MM.1S (cell line): Measurements from ENCODE around the gene BORCS8.

ENCODE experiments used
- DNase-seq: peaks from one replicate; pipeline ENCODE4 v3.0.0-alpha.2; 2015
- H2AFZ ChIP-seq: fragments of 300-600 bp; sonication (generic); 2 replicates; pipeline ENCODE4 v1.6.0; 2016; ENCODE audit warnings: antibody characterized with exemption, low read length
- H3F3A ChIP-seq: fragments of 300-600 bp; sonication (generic); 2 replicates; pipeline ENCODE4 v1.6.1; 2016; ENCODE audit warnings: mild to moderate bottlenecking, antibody characterized with exemption, low read length, moderate library complexity, mixed read lengths; ENCODE audit not compliant: insufficient read depth
- H3K27ac ChIP-seq: fragments of 300-600 bp; sonication (generic); 2 replicates; pipeline ENCODE4 v1.5.1; 2016; ENCODE audit warnings: mild to moderate bottlenecking, low read length
- H3K27me3 ChIP-seq: fragments of 300-600 bp; sonication (generic); replicated peaks from 2 replicates; pipeline ENCODE4 v1.6.0; 2016; ENCODE audit warnings: low read length; ENCODE audit not compliant: insufficient read depth
- H3K36me3 ChIP-seq: fragments of 300-600 bp; sonication (generic); replicated peaks from 2 replicates; pipeline ENCODE4 v1.6.1; 2016; ENCODE audit warnings: mild to moderate bottlenecking, low read length, mixed read lengths; ENCODE audit not compliant: insufficient read depth
- H3K4me1 ChIP-seq: fragments of 300-600 bp; sonication (generic); 2 replicates; pipeline ENCODE4 v1.6.1; 2016; ENCODE audit warnings: low read length, mixed read lengths
- H3K4me2 ChIP-seq: fragments of 300-600 bp; sonication (generic); 2 replicates; pipeline ENCODE4 v1.6.0; 2016; ENCODE audit warnings: low read depth, low read length
- H3K4me3 ChIP-seq: fragments of 300-600 bp; sonication (generic); 2 replicates; pipeline ENCODE4 v1.5.1; 2016; ENCODE audit warnings: low read length, mixed read lengths
- H3K79me2 ChIP-seq: fragments of 300-600 bp; sonication (generic); 2 replicates; pipeline ENCODE4 v1.6.1; 2016; ENCODE audit warnings: mixed run types, low read length, mixed read lengths
- H3K9ac ChIP-seq: fragments of 300-600 bp; sonication (generic); 2 replicates; pipeline ENCODE4 v1.6.1; 2016; ENCODE audit warnings: low read length, mixed read lengths
- H3K9me2 ChIP-seq: fragments of 300-600 bp; sonication (generic); replicated peaks from 2 replicates; pipeline ENCODE4 v1.6.1; 2016; ENCODE audit warnings: mild to moderate bottlenecking, low read length, mixed read lengths; ENCODE audit not compliant: insufficient read depth
- H3K9me3 ChIP-seq: fragments of 300-600 bp; sonication (generic); replicated peaks from 2 replicates; pipeline ENCODE4 v1.6.1; 2016; ENCODE audit warnings: mild to moderate bottlenecking, low read length, mixed read lengths; ENCODE audit not compliant: insufficient read depth
- H4K20me1 ChIP-seq: fragments of 300-600 bp; sonication (generic); 2 replicates; pipeline ENCODE4 v1.6.1; 2016; ENCODE audit warnings: mild to moderate bottlenecking, low read length, moderate library complexity, mixed read lengths; ENCODE audit not compliant: insufficient read depth
- EZH2 ChIP-seq: fragments of 300-600 bp; sonication (generic); optimal IDR thresholded peaks from 2 replicates; pipeline ENCODE3; 2017; ENCODE audit warnings: low read depth, mild to moderate bottlenecking, antibody characterized with exemption, low read length, mixed read lengths
- EZH2phosphoT487 ChIP-seq: fragments of 300-600 bp; sonication (generic); IDR thresholded peaks from 2 replicates; pipeline ENCODE4 v1.6.1; 2018; ENCODE audit warnings: antibody characterized with exemption, low read length
- TF ChIP-seq, protein P1 (sequence below): fragments of 300-600 bp; sonication (generic); IDR thresholded peaks from 2 replicates; pipeline ENCODE4 v1.5.1; 2016; ENCODE audit warnings: antibody characterized with exemption, low read length, mixed read lengths

BORCS8 gene

DNA sequence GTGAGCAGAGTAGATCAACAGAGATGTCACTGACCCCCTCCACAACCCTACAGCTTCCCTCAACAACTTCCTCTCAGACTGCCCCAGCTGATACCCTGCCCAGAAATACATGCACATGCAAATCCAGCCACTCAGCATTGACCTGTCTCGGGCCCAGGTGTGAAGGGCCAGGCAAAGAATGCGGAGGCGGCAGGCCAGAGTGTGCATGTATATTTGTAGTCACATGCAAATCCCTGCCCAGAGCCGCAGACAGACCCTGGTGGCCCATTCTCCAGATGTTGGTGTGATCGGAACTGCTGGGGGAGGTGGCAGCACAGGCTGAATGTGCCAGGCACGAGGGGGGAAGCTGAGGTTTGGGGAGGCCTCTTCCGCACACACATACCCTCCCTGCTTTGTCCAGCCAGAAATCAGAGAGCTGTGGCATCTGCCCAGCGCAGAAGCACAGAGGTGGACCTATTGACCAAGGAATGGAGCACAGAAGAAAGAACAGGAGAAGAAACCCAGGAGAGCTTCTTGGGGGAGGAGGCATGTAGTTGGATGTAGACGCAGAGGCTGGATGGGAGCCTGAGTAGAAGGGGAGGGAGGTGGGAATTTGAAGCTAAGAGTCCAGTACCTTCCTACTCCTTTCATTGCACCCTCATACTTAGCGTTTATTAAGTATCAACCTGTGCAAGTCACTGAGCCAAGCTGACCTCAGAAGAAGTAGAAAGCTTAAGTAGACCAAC lies 36.3 kb downstream of the BORCS8 start:
- H3K36me3 ChIP-seq: no peaks in the 10 kb centered on the region
- no peak for DNase-seq
- TF ChIP-seq, protein P1, sequence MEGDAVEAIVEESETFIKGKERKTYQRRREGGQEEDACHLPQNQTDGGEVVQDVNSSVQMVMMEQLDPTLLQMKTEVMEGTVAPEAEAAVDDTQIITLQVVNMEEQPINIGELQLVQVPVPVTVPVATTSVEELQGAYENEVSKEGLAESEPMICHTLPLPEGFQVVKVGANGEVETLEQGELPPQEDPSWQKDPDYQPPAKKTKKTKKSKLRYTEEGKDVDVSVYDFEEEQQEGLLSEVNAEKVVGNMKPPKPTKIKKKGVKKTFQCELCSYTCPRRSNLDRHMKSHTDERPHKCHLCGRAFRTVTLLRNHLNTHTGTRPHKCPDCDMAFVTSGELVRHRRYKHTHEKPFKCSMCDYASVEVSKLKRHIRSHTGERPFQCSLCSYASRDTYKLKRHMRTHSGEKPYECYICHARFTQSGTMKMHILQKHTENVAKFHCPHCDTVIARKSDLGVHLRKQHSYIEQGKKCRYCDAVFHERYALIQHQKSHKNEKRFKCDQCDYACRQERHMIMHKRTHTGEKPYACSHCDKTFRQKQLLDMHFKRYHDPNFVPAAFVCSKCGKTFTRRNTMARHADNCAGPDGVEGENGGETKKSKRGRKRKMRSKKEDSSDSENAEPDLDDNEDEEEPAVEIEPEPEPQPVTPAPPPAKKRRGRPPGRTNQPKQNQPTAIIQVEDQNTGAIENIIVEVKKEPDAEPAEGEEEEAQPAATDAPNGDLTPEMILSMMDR: no peak
- TF ChIP-seq EZH2: no peak
- TF ChIP-seq EZH2phosphoT487: no peak
- no peak overlapping the region for H3K4me3 ChIP-seq
- no peak overlapping the region for H3K27ac ChIP-seq
- H3K9me2 ChIP-seq: no peaks in the 10 kb centered on the region
- no peak overlapping the region for H3K4me2 ChIP-seq
- H3K79me2 ChIP-seq: no peaks in the 10 kb centered on the region
- no peaks in the 10 kb centered on the region for H3K27me3 ChIP-seq
- H3K9me3 ChIP-seq: no peaks in the 10 kb centered on the region
- no peaks in the 10 kb centered on the region for H4K20me1 ChIP-seq
- H3K9ac ChIP-seq: no peak overlapping the region
- no peak overlapping the region for H2AFZ ChIP-seq
- H3F3A ChIP-seq: no peaks in the 10 kb centered on the region
- no peaks in the 10 kb centered on the region for H3K4me1 ChIP-seq

DNA sequence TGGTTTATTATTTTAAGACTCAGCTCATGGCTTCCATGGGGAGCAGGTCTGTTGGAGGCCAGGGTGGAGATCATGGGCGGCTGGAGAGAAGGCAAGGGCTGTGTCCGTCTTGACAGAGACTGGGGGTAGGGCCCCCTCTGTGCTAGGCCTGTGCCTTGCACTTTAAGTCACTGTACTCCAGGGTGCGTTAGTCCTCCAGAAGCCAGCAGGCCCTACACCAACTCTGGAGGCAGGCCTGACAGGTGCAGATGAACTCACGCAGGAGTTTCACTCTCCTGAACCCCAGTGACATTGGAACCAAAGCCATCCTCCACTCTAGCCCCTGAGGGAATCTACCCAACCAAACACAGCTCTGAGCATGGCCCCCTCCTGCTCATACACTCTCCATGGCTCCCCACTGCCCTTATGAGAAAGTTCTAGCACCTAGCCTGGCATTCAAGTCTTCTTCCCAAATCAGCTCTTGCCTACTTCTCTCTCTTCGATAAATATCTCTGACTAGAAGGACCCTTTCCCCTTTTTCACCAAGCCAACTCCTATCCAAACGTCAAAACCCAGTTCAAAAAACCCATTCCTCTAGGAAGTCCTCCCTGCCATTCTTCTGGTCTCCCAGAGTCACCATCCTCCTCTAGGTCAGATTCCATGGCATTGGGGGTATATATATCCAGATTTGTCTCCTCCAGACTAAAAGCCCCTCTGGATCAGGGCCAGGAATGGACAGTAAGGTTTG lies 37.0 kb downstream of the BORCS8 start:
- Histone ChIP-seq H3K27me3 (no peaks in the 10 kb centered on the region), H3K4me2 (no peak overlapping the region), H3K79me2 (no peaks in the 10 kb centered on the region), H3K4me1 (no peaks in the 10 kb centered on the region), H2AFZ (no peak overlapping the region), H3K9me3 (no peaks in the 10 kb centered on the region), H3K9ac (no peak overlapping the region), H3F3A (no peaks in the 10 kb centered on the region), H3K27ac (no peak overlapping the region), H3K9me2 (no peaks in the 10 kb centered on the region), H3K36me3 (no peaks in the 10 kb centered on the region), H4K20me1 (no peaks in the 10 kb centered on the region), H3K4me3 (no peak overlapping the region)
- TF ChIP-seq EZH2 (no peak), EZH2phosphoT487 (no peak)
- TF ChIP-seq, protein P1: no peak
- no peak for DNase-seq

DNA sequence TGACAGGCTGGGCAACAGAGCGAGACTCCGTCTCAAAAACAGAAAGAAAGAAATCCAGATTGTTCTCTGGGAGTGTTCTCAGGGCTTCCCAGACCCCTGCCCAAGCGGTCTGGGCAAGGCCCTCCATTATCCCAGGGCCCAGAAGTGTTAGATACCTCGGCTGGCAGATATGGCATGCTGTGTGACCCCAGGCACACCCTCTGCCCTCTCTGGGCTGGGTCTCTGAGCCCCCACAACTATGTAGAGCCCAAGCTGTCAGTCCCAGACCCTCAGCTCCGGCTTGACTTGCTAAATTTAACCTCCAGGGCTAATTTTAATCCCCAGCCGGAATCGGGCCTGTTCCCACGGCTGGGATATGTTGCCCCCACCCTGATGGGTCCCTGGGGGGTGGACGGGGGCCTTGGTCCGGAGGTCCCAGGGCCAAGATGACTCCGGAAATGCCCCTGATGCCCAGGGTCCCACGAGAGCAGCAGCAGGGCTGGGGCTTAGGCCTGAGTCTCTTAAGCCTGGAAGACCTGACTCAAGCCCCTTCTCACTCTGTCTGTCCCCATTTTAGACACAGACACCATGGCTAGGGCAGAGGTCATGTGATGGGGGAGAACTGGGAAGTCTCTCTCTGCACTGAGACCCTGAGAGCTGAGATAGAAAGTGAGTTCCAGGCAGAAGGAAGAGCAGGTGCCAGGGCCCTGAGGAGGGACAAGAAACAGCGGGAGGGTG lies 39.1 kb downstream of the BORCS8 start:
- Histone ChIP-seq H3K27me3 (no peaks in the 10 kb centered on the region), H3K9ac (no peak overlapping the region), H3K9me2 (no peaks in the 10 kb centered on the region), H3K4me1 (no peaks in the 10 kb centered on the region), H3K4me2 (no peak overlapping the region), H3K9me3 (no peaks in the 10 kb centered on the region), H3K36me3 (no peaks in the 10 kb centered on the region), H4K20me1 (no peaks in the 10 kb centered on the region), H3F3A (no peaks in the 10 kb centered on the region), H3K27ac (no peak overlapping the region), H2AFZ (no peak overlapping the region), H3K4me3 (no peak overlapping the region), H3K79me2 (no peaks in the 10 kb centered on the region)
- TF ChIP-seq EZH2 (no peak), EZH2phosphoT487 (no peak)
- TF ChIP-seq, protein P1: no peak
- DNase-seq: no peak
